WTC11 (cell line): ENCODE results near the gene PPP1R9A. TPM values are rescaled to one million over a fixed set of nuclear protein-coding genes. Genes with fewer than 3 reads are reported as not detected.

ENCODE experiments used
- ATAC-seq: fragments of 200-7000 bp; cut with Tn5 transposase; 2 replicates; pipeline ENCODE4 v1.10.0; 2021; ENCODE audit warnings: mild to moderate bottlenecking, moderate library complexity
- CTCF ChIA-PET: fragments of 300-600 bp; sonication (Branson Sonifier 250); formaldehyde crosslinking; loops from one replicate; lab custom pipeline; 2021; ENCODE audit warnings: antibody characterized with exemption; lab: Charles Lee
- POLR2A ChIA-PET: fragments of 350-600 bp; sonication (Branson Sonifier 250); formaldehyde crosslinking; loops from one replicate; lab custom pipeline; 2021; ENCODE audit warnings: antibody characterized with exemption; lab: Charles Lee
- DNase-seq: peaks from one replicate; pipeline ENCODE4 v3.0.0; 2021; ENCODE audit warnings: low spot score
- H3K27ac Mint-ChIP-seq: 2 replicates; pipeline ENCODE4 v1.8.0; 2021; ENCODE audit warnings: mixed read lengths
- H3K27me3 Mint-ChIP-seq: 2 replicates; pipeline ENCODE4 v1.8.0; 2021; ENCODE audit warnings: low read depth, mild to moderate bottlenecking, moderate library complexity, mixed read lengths
- H3K36me3 Mint-ChIP-seq: 2 replicates; pipeline ENCODE4 v1.8.0; 2021; ENCODE audit warnings: mixed read lengths
- H3K4me1 Mint-ChIP-seq: 2 replicates; pipeline ENCODE4 v1.8.0; 2022; ENCODE audit warnings: mixed read lengths
- H3K4me3 Mint-ChIP-seq: 2 replicates; pipeline ENCODE4 v1.8.0; 2021; ENCODE audit warnings: mild to moderate bottlenecking, moderate library complexity, mixed read lengths
- H3K9me3 Mint-ChIP-seq: 2 replicates; pipeline ENCODE4 v1.8.0; 2021; ENCODE audit warnings: mixed read lengths
- CREM ChIP-seq: sonication (generic); formaldehyde crosslinking; IDR thresholded peaks from 2 replicates; pipeline ENCODE4 v1.8.1; 2022; ENCODE audit warnings: mild to moderate bottlenecking, missing genetic modification reagents, moderate library complexity
- ESRRA ChIP-seq: sonication (generic); formaldehyde crosslinking; IDR thresholded peaks from 2 replicates; pipeline ENCODE4 v1.8.1; 2022; ENCODE audit warnings: mild to moderate bottlenecking, missing genetic modification reagents, borderline replicate concordance
- ETV6 ChIP-seq: sonication (generic); formaldehyde crosslinking; IDR thresholded peaks from 2 replicates; pipeline ENCODE4 v1.8.1; 2022; ENCODE audit warnings: mild to moderate bottlenecking, missing genetic modification reagents
- IRF2 ChIP-seq: sonication (generic); formaldehyde crosslinking; IDR thresholded peaks from 2 replicates; pipeline ENCODE4 v1.8.0; 2022; ENCODE audit warnings: low read depth, missing genetic modification reagents, borderline replicate concordance
- JUN ChIP-seq: sonication (generic); formaldehyde crosslinking; IDR thresholded peaks from 2 replicates; pipeline ENCODE4 v1.8.0; 2023; ENCODE audit warnings: mild to moderate bottlenecking, missing genetic modification reagents
- KAT7 ChIP-seq: sonication (generic); formaldehyde crosslinking; IDR thresholded peaks from 2 replicates; pipeline ENCODE4 v1.8.1; 2023; ENCODE audit warnings: missing genetic modification reagents, mild to moderate bottlenecking, borderline replicate concordance
- NFE2L1 ChIP-seq: sonication (generic); formaldehyde crosslinking; IDR thresholded peaks from 2 replicates; pipeline ENCODE4 v1.8.1; 2023; ENCODE audit warnings: missing genetic modification reagents
- NR3C1 ChIP-seq: sonication (generic); formaldehyde crosslinking; conservative IDR thresholded peaks from 2 replicates; pipeline ENCODE4 v1.8.1; 2023; ENCODE audit warnings: low read depth, mild to moderate bottlenecking, missing genetic modification reagents
- OVOL2 ChIP-seq: fragments of 250-450 bp; sonication (Bioruptor Pico); IDR thresholded peaks from 2 replicates; pipeline ENCODE4 v1.9.0; 2021; ENCODE audit warnings: mild to moderate bottlenecking, borderline replicate concordance
- RELA ChIP-seq: sonication (generic); formaldehyde crosslinking; IDR thresholded peaks from 2 replicates; pipeline ENCODE4 v1.8.1; 2022; ENCODE audit warnings: missing genetic modification reagents, mild to moderate bottlenecking, borderline replicate concordance
- RORB ChIP-seq: fragments of 250-450 bp; sonication (Bioruptor Pico); IDR thresholded peaks from 2 replicates; pipeline ENCODE4 v1.9.0; 2021; ENCODE audit warnings: mild to moderate bottlenecking
- TCF7 ChIP-seq: sonication (generic); formaldehyde crosslinking; IDR thresholded peaks from 2 replicates; pipeline ENCODE4 v1.8.0; 2022; ENCODE audit warnings: mild to moderate bottlenecking, low read depth, missing genetic modification reagents, moderate library complexity
- ZNF121 ChIP-seq: sonication (generic); formaldehyde crosslinking; IDR thresholded peaks from 2 replicates; pipeline ENCODE4 v1.8.0; 2023; ENCODE audit warnings: missing genetic modification reagents
- total RNA-seq: library from RNA; stranded (reverse); gene quantifications from 3 replicates; pipeline ENCODE4 v1.2.3, GENCODE V29; 2021
- TF ChIP-seq, protein P1 (sequence below): sonication (generic); formaldehyde crosslinking; IDR thresholded peaks from 2 replicates; pipeline ENCODE4 v1.8.1; 2023; ENCODE audit warnings: mild to moderate bottlenecking, missing genetic modification reagents
- TF ChIP-seq, protein P2 (sequence below): fragments of 250-450 bp; sonication (Bioruptor Pico); IDR thresholded peaks from 2 replicates; pipeline ENCODE4 v1.8.0; 2021; ENCODE audit warnings: mild to moderate bottlenecking
- TF ChIP-seq, protein P3 (sequence below): sonication (generic); formaldehyde crosslinking; IDR thresholded peaks from 2 replicates; pipeline ENCODE4 v1.8.1; 2023; ENCODE audit warnings: mild to moderate bottlenecking, missing genetic modification reagents, moderate library complexity
- TF ChIP-seq, protein P4 (sequence below): sonication (generic); formaldehyde crosslinking; IDR thresholded peaks from 2 replicates; pipeline ENCODE4 v1.8.1; 2022; ENCODE audit warnings: mild to moderate bottlenecking, moderate library complexity, missing genetic modification reagents
- TF ChIP-seq, protein P5 (sequence below): sonication (generic); formaldehyde crosslinking; IDR thresholded peaks from 2 replicates; pipeline ENCODE4 v1.8.1; 2023; ENCODE audit warnings: mild to moderate bottlenecking, missing genetic modification reagents, borderline replicate concordance
- TF ChIP-seq, protein P6 (sequence below): sonication (generic); formaldehyde crosslinking; IDR thresholded peaks from 2 replicates; pipeline ENCODE4 v1.8.0; 2023; ENCODE audit warnings: missing genetic modification reagents
- TF ChIP-seq, protein P7 (sequence below): sonication (generic); formaldehyde crosslinking; IDR thresholded peaks from 2 replicates; pipeline ENCODE4 v1.8.1; 2023; ENCODE audit warnings: mild to moderate bottlenecking, missing genetic modification reagents, moderate library complexity
- TF ChIP-seq, protein P8 (sequence below): sonication (generic); formaldehyde crosslinking; IDR thresholded peaks from 2 replicates; pipeline ENCODE4 v1.8.1; 2022; ENCODE audit warnings: mild to moderate bottlenecking, missing genetic modification reagents, moderate library complexity, borderline replicate concordance

Gene PPP1R9A
- total RNA-seq, 1 experiment from 2014 or later, result 16.8 TPM

DNA sequence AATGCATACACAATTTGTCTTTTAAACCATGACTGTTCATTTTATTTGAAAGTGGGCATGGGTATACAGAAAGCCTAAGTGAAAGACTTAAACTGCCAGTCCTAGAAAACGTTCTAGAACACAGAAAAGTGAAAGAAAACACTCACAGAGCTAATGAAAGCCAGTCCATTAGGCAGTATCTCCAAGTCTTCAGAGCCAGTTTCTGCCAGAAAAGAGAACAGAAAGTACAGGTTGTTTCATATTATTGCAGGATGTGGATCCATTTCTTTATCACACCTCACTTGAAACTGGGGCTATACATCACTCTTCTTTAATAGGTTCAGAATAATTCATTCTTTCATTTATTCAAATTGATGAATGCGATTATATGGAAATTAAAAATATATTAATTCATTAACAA is 409.2 kb downstream of the PPP1R9A start (continued):
- TF ChIP-seq CREM (CRISPR knock-in tag), result no peak

DNA sequence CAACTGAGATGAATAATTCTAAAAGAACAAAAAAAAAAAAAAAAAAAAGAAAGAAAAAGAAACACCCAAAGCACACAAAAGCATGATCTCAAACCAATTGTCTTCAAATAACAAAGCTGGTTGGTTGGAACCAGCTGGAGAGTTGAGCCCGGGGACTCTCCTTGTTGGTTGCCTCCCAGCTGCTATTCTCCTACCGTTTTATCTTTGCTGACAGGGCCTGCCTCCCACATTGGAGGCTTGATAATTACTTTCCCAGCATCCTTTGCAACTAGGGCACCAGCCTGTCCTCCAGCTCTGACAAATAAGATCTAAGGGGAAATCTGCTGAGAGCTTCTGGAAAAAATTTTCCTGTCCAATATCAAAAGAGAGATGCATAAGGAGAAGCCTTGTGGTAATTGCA is 410.2 kb downstream of the PPP1R9A start:
- no peak for ATAC-seq
- Mint-ChIP-seq H3K4me3 (no peak overlapping the region), H3K27ac (no peak overlapping the region), H3K27me3 (no peaks in the 10 kb centered on the region; the same call in 1 of the 2 replicates), H3K9me3 (peaks cover 2% of the 10 kb centered on the region), H3K36me3 (no peaks in the 10 kb centered on the region), H3K4me1 (no peaks in the 10 kb centered on the region)
- POLR2A ChIA-PET, result interaction anchor here (0.6 kb wide), 1 partner anchor 72 kb away, joined by 4 read pairs; no protein-coding TSS in a partner anchor
- no peak for TF ChIP-seq ESRRA (CRISPR knock-in tag)
- TF ChIP-seq, protein P1, sequence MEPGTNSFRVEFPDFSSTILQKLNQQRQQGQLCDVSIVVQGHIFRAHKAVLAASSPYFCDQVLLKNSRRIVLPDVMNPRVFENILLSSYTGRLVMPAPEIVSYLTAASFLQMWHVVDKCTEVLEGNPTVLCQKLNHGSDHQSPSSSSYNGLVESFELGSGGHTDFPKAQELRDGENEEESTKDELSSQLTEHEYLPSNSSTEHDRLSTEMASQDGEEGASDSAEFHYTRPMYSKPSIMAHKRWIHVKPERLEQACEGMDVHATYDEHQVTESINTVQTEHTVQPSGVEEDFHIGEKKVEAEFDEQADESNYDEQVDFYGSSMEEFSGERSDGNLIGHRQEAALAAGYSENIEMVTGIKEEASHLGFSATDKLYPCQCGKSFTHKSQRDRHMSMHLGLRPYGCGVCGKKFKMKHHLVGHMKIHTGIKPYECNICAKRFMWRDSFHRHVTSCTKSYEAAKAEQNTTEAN, result no peak
- TF ChIP-seq, protein P2, sequence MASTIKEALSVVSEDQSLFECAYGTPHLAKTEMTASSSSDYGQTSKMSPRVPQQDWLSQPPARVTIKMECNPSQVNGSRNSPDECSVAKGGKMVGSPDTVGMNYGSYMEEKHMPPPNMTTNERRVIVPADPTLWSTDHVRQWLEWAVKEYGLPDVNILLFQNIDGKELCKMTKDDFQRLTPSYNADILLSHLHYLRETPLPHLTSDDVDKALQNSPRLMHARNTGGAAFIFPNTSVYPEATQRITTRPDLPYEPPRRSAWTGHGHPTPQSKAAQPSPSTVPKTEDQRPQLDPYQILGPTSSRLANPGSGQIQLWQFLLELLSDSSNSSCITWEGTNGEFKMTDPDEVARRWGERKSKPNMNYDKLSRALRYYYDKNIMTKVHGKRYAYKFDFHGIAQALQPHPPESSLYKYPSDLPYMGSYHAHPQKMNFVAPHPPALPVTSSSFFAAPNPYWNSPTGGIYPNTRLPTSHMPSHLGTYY, result no peak
- TF ChIP-seq OVOL2 (CRISPR knock-in tag), result no peak
- TF ChIP-seq IRF2, result no peak
- TF ChIP-seq, protein P3, sequence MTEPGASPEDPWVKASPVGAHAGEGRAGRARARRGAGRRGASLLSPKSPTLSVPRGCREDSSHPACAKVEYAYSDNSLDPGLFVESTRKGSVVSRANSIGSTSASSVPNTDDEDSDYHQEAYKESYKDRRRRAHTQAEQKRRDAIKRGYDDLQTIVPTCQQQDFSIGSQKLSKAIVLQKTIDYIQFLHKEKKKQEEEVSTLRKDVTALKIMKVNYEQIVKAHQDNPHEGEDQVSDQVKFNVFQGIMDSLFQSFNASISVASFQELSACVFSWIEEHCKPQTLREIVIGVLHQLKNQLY (CRISPR knock-in tag), result no peak
- DNase-seq, result no peak
- CTCF ChIA-PET, result interaction anchor here (0.6 kb wide), 2 partner anchors 368 to 524 kb away, joined by 4 to 9 read pairs; no protein-coding TSS in a partner anchor

DNA sequence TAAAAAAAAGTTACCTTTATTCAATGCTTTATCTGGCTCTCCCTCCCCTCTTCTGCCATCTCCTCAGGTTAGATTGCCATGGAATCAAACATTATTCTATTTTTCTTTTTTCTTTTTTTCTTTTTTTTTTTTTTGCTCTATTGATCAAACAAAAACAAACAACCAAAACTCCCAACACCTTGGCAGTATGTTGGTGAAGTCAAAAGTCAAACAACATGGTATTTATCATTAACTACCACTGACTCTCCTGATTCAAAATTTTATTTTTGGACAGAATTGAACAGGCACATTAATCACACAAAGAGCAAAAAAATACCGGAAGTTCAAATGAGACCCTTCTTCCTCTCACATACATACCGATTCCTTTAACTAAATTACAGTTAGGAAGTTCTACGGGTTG is 410.6 kb downstream of the PPP1R9A start:
- Mint-ChIP-seq H3K4me3 (no peak overlapping the region), H3K27ac (no peak overlapping the region), H3K36me3 (no peaks in the 10 kb centered on the region), H3K4me1 (no peaks in the 10 kb centered on the region), H3K9me3 (no peaks in the 10 kb centered on the region), H3K27me3 (no peaks in the 10 kb centered on the region; the same call in 1 of the 2 replicates)
- ATAC-seq (no peak), DNase-seq (no peak)
- ChIA-PET CTCF (interaction anchor here (0.6 kb wide), 2 partner anchors 368 to 523 kb away, joined by 4 to 9 read pairs; no protein-coding TSS in a partner anchor), POLR2A (interaction anchor here (0.6 kb wide), 1 partner anchor 72 kb away, joined by 4 read pairs; no protein-coding TSS in a partner anchor)
- TF ChIP-seq TCF7 (CRISPR knock-in tag), result no peak
- no peak for TF ChIP-seq ZNF121
- TF ChIP-seq IRF2, result no peak
- TF ChIP-seq, protein P4, sequence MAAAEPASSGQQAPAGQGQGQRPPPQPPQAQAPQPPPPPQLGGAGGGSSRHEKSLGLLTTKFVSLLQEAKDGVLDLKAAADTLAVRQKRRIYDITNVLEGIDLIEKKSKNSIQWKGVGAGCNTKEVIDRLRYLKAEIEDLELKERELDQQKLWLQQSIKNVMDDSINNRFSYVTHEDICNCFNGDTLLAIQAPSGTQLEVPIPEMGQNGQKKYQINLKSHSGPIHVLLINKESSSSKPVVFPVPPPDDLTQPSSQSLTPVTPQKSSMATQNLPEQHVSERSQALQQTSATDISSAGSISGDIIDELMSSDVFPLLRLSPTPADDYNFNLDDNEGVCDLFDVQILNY (CRISPR knock-in tag), result no peak
- no peak for TF ChIP-seq KAT7 (CRISPR knock-in tag)
- no peak for TF ChIP-seq ETV6 (CRISPR knock-in tag)
- TF ChIP-seq RORB (CRISPR knock-in tag), result no peak
- no peak for TF ChIP-seq NR3C1 (CRISPR knock-in tag)
- TF ChIP-seq, protein P5, sequence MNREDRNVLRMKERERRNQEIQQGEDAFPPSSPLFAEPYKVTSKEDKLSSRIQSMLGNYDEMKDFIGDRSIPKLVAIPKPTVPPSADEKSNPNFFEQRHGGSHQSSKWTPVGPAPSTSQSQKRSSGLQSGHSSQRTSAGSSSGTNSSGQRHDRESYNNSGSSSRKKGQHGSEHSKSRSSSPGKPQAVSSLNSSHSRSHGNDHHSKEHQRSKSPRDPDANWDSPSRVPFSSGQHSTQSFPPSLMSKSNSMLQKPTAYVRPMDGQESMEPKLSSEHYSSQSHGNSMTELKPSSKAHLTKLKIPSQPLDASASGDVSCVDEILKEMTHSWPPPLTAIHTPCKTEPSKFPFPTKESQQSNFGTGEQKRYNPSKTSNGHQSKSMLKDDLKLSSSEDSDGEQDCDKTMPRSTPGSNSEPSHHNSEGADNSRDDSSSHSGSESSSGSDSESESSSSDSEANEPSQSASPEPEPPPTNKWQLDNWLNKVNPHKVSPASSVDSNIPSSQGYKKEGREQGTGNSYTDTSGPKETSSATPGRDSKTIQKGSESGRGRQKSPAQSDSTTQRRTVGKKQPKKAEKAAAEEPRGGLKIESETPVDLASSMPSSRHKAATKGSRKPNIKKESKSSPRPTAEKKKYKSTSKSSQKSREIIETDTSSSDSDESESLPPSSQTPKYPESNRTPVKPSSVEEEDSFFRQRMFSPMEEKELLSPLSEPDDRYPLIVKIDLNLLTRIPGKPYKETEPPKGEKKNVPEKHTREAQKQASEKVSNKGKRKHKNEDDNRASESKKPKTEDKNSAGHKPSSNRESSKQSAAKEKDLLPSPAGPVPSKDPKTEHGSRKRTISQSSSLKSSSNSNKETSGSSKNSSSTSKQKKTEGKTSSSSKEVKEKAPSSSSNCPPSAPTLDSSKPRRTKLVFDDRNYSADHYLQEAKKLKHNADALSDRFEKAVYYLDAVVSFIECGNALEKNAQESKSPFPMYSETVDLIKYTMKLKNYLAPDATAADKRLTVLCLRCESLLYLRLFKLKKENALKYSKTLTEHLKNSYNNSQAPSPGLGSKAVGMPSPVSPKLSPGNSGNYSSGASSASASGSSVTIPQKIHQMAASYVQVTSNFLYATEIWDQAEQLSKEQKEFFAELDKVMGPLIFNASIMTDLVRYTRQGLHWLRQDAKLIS, result no peak
- no peak for TF ChIP-seq JUN (CRISPR knock-in tag)
- TF ChIP-seq, protein P6, sequence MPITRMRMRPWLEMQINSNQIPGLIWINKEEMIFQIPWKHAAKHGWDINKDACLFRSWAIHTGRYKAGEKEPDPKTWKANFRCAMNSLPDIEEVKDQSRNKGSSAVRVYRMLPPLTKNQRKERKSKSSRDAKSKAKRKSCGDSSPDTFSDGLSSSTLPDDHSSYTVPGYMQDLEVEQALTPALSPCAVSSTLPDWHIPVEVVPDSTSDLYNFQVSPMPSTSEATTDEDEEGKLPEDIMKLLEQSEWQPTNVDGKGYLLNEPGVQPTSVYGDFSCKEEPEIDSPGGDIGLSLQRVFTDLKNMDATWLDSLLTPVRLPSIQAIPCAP, result no peak
- no peak for TF ChIP-seq RELA (CRISPR knock-in tag)
- TF ChIP-seq NFE2L1 (CRISPR knock-in tag), result no peak
- TF ChIP-seq, protein P7, sequence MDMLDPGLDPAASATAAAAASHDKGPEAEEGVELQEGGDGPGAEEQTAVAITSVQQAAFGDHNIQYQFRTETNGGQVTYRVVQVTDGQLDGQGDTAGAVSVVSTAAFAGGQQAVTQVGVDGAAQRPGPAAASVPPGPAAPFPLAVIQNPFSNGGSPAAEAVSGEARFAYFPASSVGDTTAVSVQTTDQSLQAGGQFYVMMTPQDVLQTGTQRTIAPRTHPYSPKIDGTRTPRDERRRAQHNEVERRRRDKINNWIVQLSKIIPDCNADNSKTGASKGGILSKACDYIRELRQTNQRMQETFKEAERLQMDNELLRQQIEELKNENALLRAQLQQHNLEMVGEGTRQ, result no peak
- TF ChIP-seq, protein P8, sequence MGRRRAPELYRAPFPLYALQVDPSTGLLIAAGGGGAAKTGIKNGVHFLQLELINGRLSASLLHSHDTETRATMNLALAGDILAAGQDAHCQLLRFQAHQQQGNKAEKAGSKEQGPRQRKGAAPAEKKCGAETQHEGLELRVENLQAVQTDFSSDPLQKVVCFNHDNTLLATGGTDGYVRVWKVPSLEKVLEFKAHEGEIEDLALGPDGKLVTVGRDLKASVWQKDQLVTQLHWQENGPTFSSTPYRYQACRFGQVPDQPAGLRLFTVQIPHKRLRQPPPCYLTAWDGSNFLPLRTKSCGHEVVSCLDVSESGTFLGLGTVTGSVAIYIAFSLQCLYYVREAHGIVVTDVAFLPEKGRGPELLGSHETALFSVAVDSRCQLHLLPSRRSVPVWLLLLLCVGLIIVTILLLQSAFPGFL, result no peak
